ENCODE results near the gene PKD1. TPM values are rescaled to one million over a fixed set of nuclear protein-coding genes. Genes with fewer than 3 reads are reported as not detected.

PKD1 gene
- total and polyA plus RNA-seq, 2 donors (not counting 1 experiment from before 2014, with no cell fraction given) = 100 to 116 TPM

- 98% methylated on average over 27 of the region's 27 CpGs for WGBS (ENCODE audit: insufficient coverage)
- no peaks in the 10 kb centered on the region for H3K27me3 ChIP-seq (replicated peaks in 1 of 4; ENCODE audit: control extremely low read depth in 1 of 4, control insufficient read depth in 3 of 4, insufficient read depth in 4 of 4, low read length in 3 of 4)
- POLR2A ChIA-PET = no interaction called here
- H3K36me3 ChIP-seq (replicated peaks in 1 of 2; ENCODE audit: control extremely low read depth in 1 of 2, control insufficient read depth in 1 of 2, extremely low read depth in 1 of 2, insufficient read depth in 2 of 2, low read length in 1 of 2) = peaks cover 0 to 50% of the 10 kb centered on the region in 2 experiments
- H3K9ac ChIP-seq (ENCODE audit: low read length) = no peak overlapping the region
- no peaks in the 10 kb centered on the region for H3K27me3 Mint-ChIP-seq
- no peak overlapping the region for H3K4me2 ChIP-seq (replicated peaks; ENCODE audit: low read depth, low read length, poor library complexity, severe bottlenecking)
- no peaks in the 10 kb centered on the region for H4K20me1 ChIP-seq (ENCODE audit: control insufficient read depth, insufficient read depth, low read length, poor library complexity, severe bottlenecking)
- no peak overlapping the region for H3K4me3 ChIP-seq (ENCODE audit: control extremely low read depth in 1 of 5, extremely low read depth in 1 of 5, insufficient read depth in 1 of 5, low read depth in 2 of 5, low read length in 4 of 5)
- ATAC-seq (ENCODE audit: low read depth) (no peak), DNase-seq (no peak)
- H3K27ac Mint-ChIP-seq = peak overlapping the region; percentile 88
- no peak overlapping the region for H3K27ac ChIP-seq (ENCODE audit: low read length in 2 of 2)
- TF ChIP-seq CTCF (IDR thresholded peaks at IDR 0.05) = no peak
- no peak for TF ChIP-seq EZH2 (IDR thresholded peaks at IDR 0.05; ENCODE audit: borderline replicate concordance, insufficient read depth, low read depth, low read length, poor library complexity, severe bottlenecking)
- H3K4me1 ChIP-seq (ENCODE audit: control insufficient read depth in 2 of 2, insufficient read depth in 2 of 2, low read length in 2 of 2) = peaks cover 0 to 15% of the 10 kb centered on the region in 2 donors
- no peak overlapping the region for H2AFZ ChIP-seq (ENCODE audit: insufficient read depth, low read depth, low read length, poor library complexity, severe bottlenecking)
- no peaks in the 10 kb centered on the region for H3K79me2 ChIP-seq (ENCODE audit: control insufficient read depth, insufficient read depth, low read length)
- H3K9me3 Mint-ChIP-seq (ENCODE audit: insufficient read depth) = no peaks in the 10 kb centered on the region
- H3K9me3 ChIP-seq (ENCODE audit: control extremely low read depth in 1 of 3, control insufficient read depth in 2 of 3, insufficient read depth in 1 of 3, low read length in 2 of 3) = no peaks in the 10 kb centered on the region
- peaks cover 7% of the 10 kb centered on the region for H3K4me1 Mint-ChIP-seq
- intact Hi-C loops (cut with micrococcal nuclease) = no loop called here
- H3K4me3 Mint-ChIP-seq = no peak overlapping the region
- CTCF ChIA-PET = no interaction called here
These were observed 49.5 kb downstream of the PKD1 start for GRCh38 chr16:2086106-2086742.

GRCh38 chr16:2085669-2086068, 50.0 kb downstream of the PKD1 start:
- H3K79me2 ChIP-seq (ENCODE audit: control insufficient read depth, insufficient read depth, low read length) = no peaks in the 10 kb centered on the region
- peaks cover 0 to 15% of the 10 kb centered on the region in 2 donors for H3K4me1 ChIP-seq (ENCODE audit: control insufficient read depth in 2 of 2, insufficient read depth in 2 of 2, low read length in 2 of 2)
- CTCF ChIA-PET = no interaction called here
- Mint-ChIP-seq H3K4me1 (peaks cover 7% of the 10 kb centered on the region), H3K27me3 (no peaks in the 10 kb centered on the region), H3K4me3 (no peak overlapping the region), H3K27ac (no peak overlapping the region), H3K9me3 (ENCODE audit: insufficient read depth) (no peaks in the 10 kb centered on the region)
- ATAC-seq (ENCODE audit: low read depth) (no peak), DNase-seq (no peak)
- H3K4me2 ChIP-seq (replicated peaks; ENCODE audit: low read depth, low read length, poor library complexity, severe bottlenecking) = no peak overlapping the region
- no peaks in the 10 kb centered on the region for H4K20me1 ChIP-seq (ENCODE audit: control insufficient read depth, insufficient read depth, low read length, poor library complexity, severe bottlenecking)
- POLR2A ChIA-PET = no interaction called here
- TF ChIP-seq EZH2 (IDR thresholded peaks at IDR 0.05; ENCODE audit: borderline replicate concordance, insufficient read depth, low read depth, low read length, poor library complexity, severe bottlenecking) = no peak
- TF ChIP-seq CTCF (IDR thresholded peaks at IDR 0.05) = no peak
- H3K27me3 ChIP-seq (replicated peaks in 1 of 4; ENCODE audit: control extremely low read depth in 1 of 4, control insufficient read depth in 3 of 4, insufficient read depth in 4 of 4, low read length in 3 of 4) = no peaks in the 10 kb centered on the region
- no peak overlapping the region for H3K27ac ChIP-seq (ENCODE audit: low read length in 2 of 2)
- peaks cover 0 to 52% of the 10 kb centered on the region in 2 experiments for H3K36me3 ChIP-seq (replicated peaks in 1 of 2; ENCODE audit: control extremely low read depth in 1 of 2, control insufficient read depth in 1 of 2, extremely low read depth in 1 of 2, insufficient read depth in 2 of 2, low read length in 1 of 2)
- no peak overlapping the region for H3K4me3 ChIP-seq (ENCODE audit: control extremely low read depth in 1 of 5, extremely low read depth in 1 of 5, insufficient read depth in 1 of 5, low read depth in 2 of 5, low read length in 4 of 5)
- no peak overlapping the region for H2AFZ ChIP-seq (ENCODE audit: insufficient read depth, low read depth, low read length, poor library complexity, severe bottlenecking)
- intact Hi-C loops (cut with micrococcal nuclease) = no loop called here
- no peak overlapping the region for H3K9ac ChIP-seq (ENCODE audit: low read length)
- no peaks in the 10 kb centered on the region for H3K9me3 ChIP-seq (ENCODE audit: control extremely low read depth in 1 of 3, control insufficient read depth in 2 of 3, insufficient read depth in 1 of 3, low read length in 2 of 3)
- WGBS (ENCODE audit: insufficient coverage) = 79% methylated on average over 14 of the region's 14 CpGs

Data from B cell (primary cell).